ENCODE data around the gene ERAP2.

DNA sequence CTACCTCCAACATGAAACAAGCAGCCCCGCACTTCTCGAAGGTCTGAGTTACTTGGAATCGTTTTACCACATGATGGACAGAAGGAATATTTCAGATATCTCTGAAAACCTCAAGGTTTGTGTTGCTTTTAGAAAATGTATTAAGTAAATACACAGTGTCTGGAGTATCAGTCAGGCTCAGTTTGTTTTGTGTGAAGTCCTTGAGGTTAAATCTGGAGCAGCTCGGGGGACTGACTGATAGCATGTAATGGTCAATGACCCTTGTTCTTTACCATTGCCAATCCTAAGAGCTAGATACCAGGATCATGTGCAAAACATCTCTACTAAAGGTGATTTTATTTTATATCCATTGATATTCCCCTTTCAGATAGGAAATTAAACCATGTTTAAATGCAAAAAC lies 32.7 kb downstream of the ERAP2 start:
- TF ChIP-seq, protein P1, sequence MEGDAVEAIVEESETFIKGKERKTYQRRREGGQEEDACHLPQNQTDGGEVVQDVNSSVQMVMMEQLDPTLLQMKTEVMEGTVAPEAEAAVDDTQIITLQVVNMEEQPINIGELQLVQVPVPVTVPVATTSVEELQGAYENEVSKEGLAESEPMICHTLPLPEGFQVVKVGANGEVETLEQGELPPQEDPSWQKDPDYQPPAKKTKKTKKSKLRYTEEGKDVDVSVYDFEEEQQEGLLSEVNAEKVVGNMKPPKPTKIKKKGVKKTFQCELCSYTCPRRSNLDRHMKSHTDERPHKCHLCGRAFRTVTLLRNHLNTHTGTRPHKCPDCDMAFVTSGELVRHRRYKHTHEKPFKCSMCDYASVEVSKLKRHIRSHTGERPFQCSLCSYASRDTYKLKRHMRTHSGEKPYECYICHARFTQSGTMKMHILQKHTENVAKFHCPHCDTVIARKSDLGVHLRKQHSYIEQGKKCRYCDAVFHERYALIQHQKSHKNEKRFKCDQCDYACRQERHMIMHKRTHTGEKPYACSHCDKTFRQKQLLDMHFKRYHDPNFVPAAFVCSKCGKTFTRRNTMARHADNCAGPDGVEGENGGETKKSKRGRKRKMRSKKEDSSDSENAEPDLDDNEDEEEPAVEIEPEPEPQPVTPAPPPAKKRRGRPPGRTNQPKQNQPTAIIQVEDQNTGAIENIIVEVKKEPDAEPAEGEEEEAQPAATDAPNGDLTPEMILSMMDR (IDR thresholded peaks at IDR 0.05) = no peak
- TF ChIP-seq POLR2AphosphoS5 (IDR thresholded peaks at IDR 0.05) = no peak
- no peak for TF ChIP-seq POLR2A (IDR thresholded peaks at IDR 0.05)
